GM12878 (cell line): ENCODE results near the gene RASGRP2. TPM values are rescaled to one million over a fixed set of nuclear protein-coding genes. Genes with fewer than 3 reads are reported as not detected.

Source experiments
- ATAC-seq: fragments of 200-7000 bp; cut with Tn5 transposase; 3 replicates; pipeline ENCODE4 v1.9.1; 2020; ENCODE audit warnings: mild to moderate bottlenecking, moderate library complexity
- BruUV-seq: library from RNA; stranded (reverse); fragments of 400-500 nt; replicated peaks from 2 replicates; lab custom pipeline; 2021; lab: Mats Ljungman, UMichigan
- CTCF ChIA-PET: fragments of 300-600 bp; sonication (Branson Sonifier 250); formaldehyde crosslinking; extraction: SDS; loops from one replicate; lab custom pipeline; 2021; ENCODE audit warnings: inconsistent platforms; lab: Yijun Ruan, JAX
- POLR2A ChIA-PET: fragments of 350-600 bp; formaldehyde crosslinking; extraction: SDS; loops from one replicate; lab custom pipeline; 2021; ENCODE audit warnings: inconsistent platforms; lab: Charles Lee
- RAD21 ChIA-PET: fragments of 300-600 bp; sonication (Branson Sonifier 250); formaldehyde crosslinking; loops from one replicate; lab custom pipeline; 2023; ENCODE audit warnings: antibody characterized with exemption; ENCODE audit not compliant: unreplicated experiment; lab: Charles Lee
- SMC1A ChIA-PET: fragments of 300-600 bp; sonication (Branson Sonifier 250); formaldehyde crosslinking; loops from one replicate; lab custom pipeline; 2023; ENCODE audit not compliant: unreplicated experiment, uncharacterized antibody; lab: Charles Lee
- DNase-seq: peaks from one replicate; pipeline ENCODE4 v3.0.0-alpha.2; 2011; ENCODE audit warnings: low read depth, low spot score
- FAIRE-seq: peaks from 3 replicates; lab custom pipeline; 2011; peaks lifted over from hg19 to GRCh38; lab: Jason Lieb, UNC
- H2AFZ ChIP-seq: 2 replicates; pipeline ENCODE4 v1.6.0; 2011; ENCODE audit warnings: low read depth, low read length, control low read depth; ENCODE audit not compliant: control insufficient read depth
- H3K27ac ChIP-seq: 2 replicates; pipeline ENCODE4 v1.5.1; 2011; ENCODE audit warnings: control low read depth; ENCODE audit not compliant: control insufficient read depth, insufficient read depth
- H3K27me3 ChIP-seq, 2 experiments: replicated peaks in 1 of 2; 2 replicates each; pipeline versions ENCODE4 v1.6.0 to v1.6.1; 2011; ENCODE audit warnings: low read length in 1 of 2; ENCODE audit not compliant: control insufficient read depth in 2 of 2, insufficient read depth in 2 of 2
- H3K36me3 ChIP-seq, 2 experiments: 2 replicates each; pipeline ENCODE4 v1.5.1; 2011; ENCODE audit warnings: low read length in 1 of 2; ENCODE audit not compliant: control insufficient read depth in 2 of 2, insufficient read depth in 2 of 2
- H3K4me1 ChIP-seq: 2 replicates; pipeline ENCODE4 v1.6.1; 2011; ENCODE audit warnings: mild to moderate bottlenecking, low read length, moderate library complexity, mixed read lengths; ENCODE audit not compliant: control insufficient read depth, insufficient read depth
- H3K4me2 ChIP-seq: 2 replicates; pipeline ENCODE4 v1.6.0; 2011; ENCODE audit warnings: control low read depth; ENCODE audit not compliant: control insufficient read depth, insufficient read depth
- H3K4me3 ChIP-seq: fragments of 200-600 bp; sonication (generic); 2 replicates; pipeline ENCODE4 v1.5.1; 2016
- H3K79me2 ChIP-seq: 2 replicates; pipeline ENCODE4 v1.6.0; 2011; ENCODE audit warnings: low read length; ENCODE audit not compliant: control insufficient read depth, insufficient read depth
- H3K9ac ChIP-seq: 2 replicates; pipeline ENCODE4 v1.8.0; 2011; ENCODE audit warnings: low read length, control low read depth, mixed read lengths; ENCODE audit not compliant: control insufficient read depth, insufficient read depth
- H3K9me3 ChIP-seq: replicated peaks from 3 replicates; pipeline ENCODE4 v1.5.1; 2011; ENCODE audit warnings: mild to moderate bottlenecking, low read length; ENCODE audit not compliant: control insufficient read depth, insufficient read depth
- H4K20me1 ChIP-seq: 2 replicates; pipeline ENCODE4 v1.6.0; 2011; ENCODE audit not compliant: control insufficient read depth, insufficient read depth
- CBX3 ChIP-seq: fragments of 200-600 bp; sonication (generic); IDR thresholded peaks from 2 replicates; pipeline ENCODE4 v1.6.1; 2016; ENCODE audit warnings: low read depth, borderline replicate concordance
- CHD2 ChIP-seq: IDR thresholded peaks from 2 replicates; pipeline ENCODE4 v1.6.1; 2011; ENCODE audit warnings: low read depth, low read length, improper control_type of control experiment, borderline replicate concordance
- CREM ChIP-seq: IDR thresholded peaks from 2 replicates; pipeline ENCODE4 v1.6.1; 2014; ENCODE audit warnings: antibody characterized with exemption, low read depth
- KLF5 ChIP-seq: fragments of 450-650 bp; IDR thresholded peaks from 2 replicates; pipeline ENCODE4 v1.6.1; 2014; ENCODE audit warnings: mild to moderate bottlenecking; ENCODE audit not compliant: partially characterized antibody
- MLLT1 ChIP-seq: fragments of 450-650 bp; IDR thresholded peaks from 2 replicates; pipeline ENCODE4 v1.6.1; 2016; ENCODE audit warnings: mild to moderate bottlenecking
- MYC ChIP-seq: IDR thresholded peaks from 2 replicates; pipeline ENCODE4 v1.6.1; 2011; ENCODE audit warnings: mild to moderate bottlenecking, low read length, moderate library complexity, inconsistent platforms; ENCODE audit not compliant: insufficient read depth, insufficient replicate concordance, insufficient read length, severe bottlenecking
- SPI1 ChIP-seq: IDR thresholded peaks from 2 replicates; pipeline ENCODE4 v1.6.1; 2011; ENCODE audit warnings: low read depth, mild to moderate bottlenecking, low read length, moderate library complexity, borderline replicate concordance; ENCODE audit not compliant: insufficient read depth
- TBL1XR1 ChIP-seq: IDR thresholded peaks from 2 replicates; pipeline ENCODE4 v1.6.1; 2012; ENCODE audit warnings: low read depth, low read length, improper control_type of control experiment
- ZBTB40 ChIP-seq: fragments of 450-650 bp; IDR thresholded peaks from 2 replicates; pipeline ENCODE4 v1.6.1; 2016; ENCODE audit warnings: mild to moderate bottlenecking, moderate library complexity, borderline replicate concordance
- WGBS: methylation state at CpG from one replicate; pipeline ENCODE4 v1.1.6; 2016; ENCODE audit warnings: low lambda C conversion rate; ENCODE audit not compliant: insufficient replicate concordance, insufficient coverage; ENCODE audit errors: missing lambda C conversion rate; 5-methylcytosine and 5-hydroxymethylcytosine counted together
- in situ Hi-C: fragments of 300-500 bp; cut with MboI; formaldehyde crosslinking; loops from 9 replicates; pipeline ENCODE4 v1.14.3; 2018; ENCODE audit warnings: mixed read lengths
- intact Hi-C: fragments of 100-400 bp; cut with micrococcal nuclease; formaldehyde crosslinking; loops from one replicate; pipeline ENCODE4 v1.14.2; 2022; ENCODE audit not compliant: unreplicated experiment
- polyA plus RNA-seq, 11 experiments: library from polyadenylated mRNA; depleted of rRNA in 4 of 11; unstranded in 6 of 11; stranded (reverse) in 5 of 11; fragments of >200 nt; fragmentation: Nextera tagmentation in 4 of 11; fragmentation: Illumina TruSeq in 1 of 11; extraction: Ambion mirVana in 4 of 11; extraction: Trizol in 1 of 11; gene quantifications; 1 replicate in 1 of 11; 2 replicates in 10 of 11; pipeline versions ENCODE4 v1.2.1 to v1.2.3, GENCODE V29; 2011 to 2016; ENCODE audit warnings: inconsistent platforms in 2 of 11, missing spikeins in 2 of 11, low read depth in 1 of 11
- total RNA-seq, 4 experiments: library from RNA; depleted of rRNA in 3 of 4; stranded (reverse); fragments of >200 nt in 3 of 4; fragmentation: Illumina TruSeq in 1 of 4; extraction: Trizol in 1 of 4; gene quantifications; 2 replicates each; pipeline versions ENCODE4 v1.2.1 to v1.2.3, GENCODE V29; 2013 to 2021

Gene RASGRP2
- total and polyA plus RNA-seq, 10 of the 15 experiments (the other 5 are each of a cell fraction or from before 2014, with no cell fraction given) = 0.26 to 9.0 (median 5.4) TPM

GRCh38 chr11:64679846-64680245 lies 64.1 kb downstream of the RASGRP2 start:
- H4K20me1 ChIP-seq = no peaks in the 10 kb centered on the region
- TF ChIP-seq CHD2 (no peak), MYC (no peak), CBX3 (no peak), ZBTB40 (no peak), SPI1 (no peak), CREM (no peak), MLLT1 (no peak), TBL1XR1 (no peak), KLF5 (no peak)
- TF ChIP-seq, all 136 proteins: peak for 0
- Histone ChIP-seq H2AFZ (no peak overlapping the region), H3K36me3 (no peaks in the 10 kb centered on the region), H3K79me2 (no peaks in the 10 kb centered on the region), H3K27me3 (peaks cover 0 to 6% of the 10 kb centered on the region in 2 experiments; a peak in 1 of 4 replicates), H3K4me1 (peaks cover 15% of the 10 kb centered on the region), H3K4me3 (no peak overlapping the region), H3K4me2 (no peak overlapping the region), H3K9ac (no peak overlapping the region), H3K9me3 (no peaks in the 10 kb centered on the region), H3K27ac (no peak overlapping the region)
- 0% methylated on average over 2 of the region's 2 CpGs for whole genome bisulfite sequencing
- intact Hi-C loops (no loop called here), in situ Hi-C loops (no loop called here)
- POLR2A ChIA-PET = no interaction called here
- no peak for FAIRE-seq
- CTCF ChIA-PET = interaction anchor here (1.0 to 3.6 kb wide), 3 partner anchors 9 to 29 kb away, joined by 3 to 30 read pairs (median 3); no protein-coding TSS in a partner anchor
- RAD21 ChIA-PET = interaction anchor here (0.5 to 1.2 kb wide), 4 partner anchors 9 to 21 kb away, joined by 3 to 4 read pairs (median 3); no protein-coding TSS in a partner anchor
- DNase-seq = no peak
- ATAC-seq = no peak
- SMC1A ChIA-PET = interaction anchor here (2.4 kb wide), 1 partner anchor 9 kb away, joined by 7 read pairs; no protein-coding TSS in a partner anchor
- BruUV-seq = no TSS peak
